HG03432 (cell line): Measurements from ENCODE around the gene TFIP11.

Source experiments
- ATAC-seq: cut with Tn5 transposase; IDR thresholded peaks from one replicate; pipeline ENCODE4 v1.9.1; 2021; ENCODE audit warnings: mild to moderate bottlenecking, moderate library complexity; ENCODE audit not compliant: unreplicated experiment

TFIP11 gene

DNA sequence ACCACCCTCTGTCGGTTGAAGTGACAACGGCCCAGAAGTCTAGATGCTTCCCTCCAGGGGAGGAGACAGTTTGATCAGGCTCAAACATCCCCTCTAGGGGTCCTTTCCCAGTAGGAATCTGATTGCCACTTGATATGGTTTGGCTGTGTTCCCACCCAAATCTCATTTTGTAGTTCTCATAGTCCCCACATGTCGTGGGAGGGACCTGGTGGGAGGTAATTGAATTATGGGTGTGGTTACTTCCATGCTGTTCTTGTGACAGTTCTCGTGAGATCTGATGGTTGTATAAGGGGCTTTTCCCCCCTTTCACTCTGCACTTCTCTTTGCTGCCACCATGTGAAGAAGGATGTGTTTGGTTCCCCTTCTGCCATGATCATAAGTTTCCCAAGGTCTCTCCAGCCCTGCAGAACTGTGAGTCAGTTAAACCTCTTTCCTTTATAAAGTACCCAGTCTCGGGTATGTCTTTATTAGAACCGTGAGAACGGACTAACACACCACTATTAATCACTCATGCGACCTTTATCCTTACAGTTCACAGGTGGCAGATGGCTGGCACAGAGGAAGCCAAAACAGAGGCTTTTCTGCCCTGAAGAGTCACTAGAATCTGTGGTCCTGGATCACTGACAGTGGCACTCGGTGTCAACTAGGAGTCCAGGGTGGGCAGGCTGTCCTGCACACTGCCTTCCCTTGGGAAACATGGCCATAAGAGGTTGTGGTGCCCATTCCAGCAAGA, 61.7 kb downstream of the TFIP11 start:
- ATAC-seq, result no peak

DNA sequence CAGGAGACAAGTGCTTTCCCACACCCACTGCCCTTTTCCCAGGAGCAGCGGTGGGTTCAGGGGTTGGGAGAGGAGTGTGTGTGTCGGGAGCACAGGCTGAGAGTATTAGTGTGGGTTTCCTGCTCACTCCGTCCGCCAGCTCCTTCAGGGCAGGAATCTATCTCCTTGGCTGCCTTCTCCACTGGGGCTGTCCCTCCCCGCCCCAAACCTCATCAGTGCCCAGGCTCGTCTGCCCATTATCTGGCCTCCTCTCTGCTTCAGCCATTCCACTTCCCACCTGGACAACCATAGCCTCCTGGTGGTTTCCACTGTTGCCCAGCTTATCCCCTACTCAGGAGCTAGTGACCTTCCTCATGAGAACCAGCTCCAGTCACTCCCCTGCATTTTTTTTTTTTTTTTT, 63.3 kb downstream of the TFIP11 start:
- ATAC-seq, result no peak

DNA sequence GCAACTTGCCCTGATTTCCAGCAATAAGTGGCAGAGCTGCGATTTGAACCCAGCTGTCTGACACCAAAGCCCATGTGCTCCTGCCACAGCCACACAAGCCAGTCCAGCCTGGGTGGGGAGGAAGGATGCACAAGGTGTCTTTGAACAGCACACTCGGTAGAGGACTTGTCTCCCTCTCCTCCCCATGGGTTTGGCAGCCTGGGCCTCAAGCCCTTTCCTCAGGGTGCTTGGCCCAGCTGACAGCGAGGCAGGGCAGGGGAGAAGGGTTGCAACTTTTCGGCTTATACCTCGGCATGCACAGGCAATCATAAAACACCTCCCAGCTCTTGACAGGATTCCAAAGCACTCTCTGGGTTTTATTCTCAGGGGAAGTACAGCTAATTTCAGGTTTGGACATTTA, 63.9 kb downstream of the TFIP11 start:
- no peak for ATAC-seq

DNA sequence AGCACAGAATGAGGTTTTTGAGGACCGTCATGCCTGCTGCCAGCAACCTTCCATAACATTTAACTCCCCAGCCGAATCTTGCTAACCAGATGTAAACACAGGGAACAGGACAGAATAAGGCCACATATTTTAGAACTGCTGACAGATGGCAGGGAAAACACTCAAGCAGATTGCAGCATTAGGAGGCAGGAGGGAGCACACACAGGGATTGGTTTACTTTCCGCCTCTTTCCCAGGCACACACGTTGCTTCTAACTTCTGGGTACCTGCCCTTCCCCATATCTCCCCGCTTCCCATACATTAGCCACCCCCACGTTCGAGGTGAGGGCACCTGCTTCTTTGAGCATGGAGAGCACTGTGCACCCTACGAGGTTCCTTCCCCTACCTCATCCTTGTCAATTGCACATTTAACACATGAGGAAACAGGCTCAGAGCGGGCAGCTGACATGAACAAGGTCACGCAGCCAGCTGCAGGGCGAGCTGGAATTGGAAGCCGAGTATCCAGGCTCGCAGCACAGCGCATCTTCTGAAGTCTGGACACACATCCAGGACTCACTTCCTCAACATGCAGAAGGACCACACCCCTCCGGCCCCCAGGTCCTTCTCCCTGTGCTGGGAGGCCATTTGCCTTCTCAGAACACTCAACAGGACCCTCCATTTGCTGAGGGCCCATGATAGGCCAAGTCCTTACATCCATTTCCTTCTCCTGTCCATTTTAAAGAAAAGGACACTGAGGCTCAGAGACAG, 64.5 kb downstream of the TFIP11 start:
- no peak for ATAC-seq

DNA sequence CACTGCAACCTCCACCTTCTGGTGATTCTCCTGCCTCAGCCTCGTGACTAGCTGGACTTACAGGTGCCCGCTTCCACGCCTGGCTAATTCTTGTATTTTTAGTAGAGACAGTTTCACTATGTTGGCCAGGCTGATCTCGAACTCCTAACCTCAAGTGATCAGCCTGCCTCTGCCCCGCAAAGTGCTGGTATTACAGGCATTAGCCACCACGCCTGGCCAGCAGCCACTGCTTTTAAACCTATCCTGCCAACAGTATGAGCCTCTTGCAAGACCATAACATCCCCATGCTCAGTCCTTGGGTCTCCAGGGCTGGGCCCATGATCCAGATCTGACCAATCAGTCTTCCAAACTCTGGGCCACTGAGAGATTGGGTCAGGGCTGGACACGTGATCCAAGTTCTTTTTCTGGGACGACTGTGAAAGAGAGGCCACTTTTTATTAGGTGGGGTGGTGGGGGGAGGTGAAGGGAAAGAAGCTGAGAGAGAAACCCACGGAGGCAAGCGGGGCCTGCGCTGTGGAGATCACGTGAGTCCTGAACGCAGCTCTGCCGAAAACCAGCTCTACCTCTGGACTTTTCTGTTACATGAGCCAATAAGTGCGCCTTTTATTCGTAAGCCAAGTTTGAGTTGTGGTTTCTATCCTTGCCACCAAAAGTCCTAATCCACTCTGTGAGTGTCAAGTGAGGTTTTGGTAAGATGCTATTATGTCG, 65.3 kb downstream of the TFIP11 start:
- ATAC-seq, result no peak

DNA sequence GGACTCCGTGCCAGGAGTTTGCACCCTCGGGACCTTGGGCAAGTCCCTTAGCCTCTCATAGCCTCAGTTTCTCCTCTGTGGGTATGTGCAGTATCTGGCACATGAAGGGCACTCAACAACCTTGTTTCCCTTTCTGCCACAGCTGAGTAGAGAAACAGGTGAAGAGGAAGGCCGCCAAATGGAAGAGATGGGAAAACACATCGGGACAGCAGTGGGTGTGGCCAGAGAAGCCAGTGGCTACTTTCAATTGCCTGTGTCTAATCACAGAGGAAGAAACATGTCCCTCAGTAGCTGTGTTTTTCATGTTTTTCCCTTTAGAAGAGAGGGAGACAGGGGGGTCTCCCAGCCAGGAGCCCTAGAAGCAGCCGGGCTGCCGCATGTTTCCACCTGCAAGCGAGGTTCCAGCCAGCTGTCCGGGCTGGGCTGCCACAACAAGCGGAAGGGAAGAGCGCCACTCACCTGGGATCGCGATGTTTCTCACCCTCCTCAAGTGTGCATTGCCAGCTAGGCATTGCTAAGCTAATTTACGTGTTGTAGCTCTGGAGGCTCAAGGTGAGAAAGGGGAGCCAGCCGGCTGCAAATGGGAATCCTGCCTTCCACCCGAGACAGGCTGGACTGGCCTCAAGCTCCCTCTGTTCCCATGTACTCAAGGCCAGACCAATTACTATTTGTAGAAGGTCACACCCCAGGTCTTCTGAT, 66.5 kb downstream of the TFIP11 start:
- ATAC-seq, result no peak

DNA sequence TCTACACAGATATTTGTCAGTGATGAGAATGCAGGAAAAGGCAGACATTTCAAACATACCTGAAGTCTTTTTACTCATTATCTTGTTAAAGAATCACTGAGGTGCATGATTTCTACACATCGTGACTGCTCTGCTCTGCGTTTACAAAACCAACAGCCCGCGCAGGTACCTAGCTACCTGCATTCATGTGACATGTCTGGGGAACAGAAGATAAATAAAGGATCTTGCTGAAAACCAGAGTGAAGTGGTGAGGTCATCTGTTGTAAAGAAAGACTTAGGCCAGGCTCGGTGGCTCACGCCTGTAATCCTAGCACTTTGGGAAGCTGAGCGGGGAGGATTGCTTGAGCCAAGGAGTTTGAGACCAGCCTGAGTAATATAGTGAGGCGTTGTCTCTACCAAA, 67.5 kb downstream of the TFIP11 start:
- ATAC-seq, result no peak

DNA sequence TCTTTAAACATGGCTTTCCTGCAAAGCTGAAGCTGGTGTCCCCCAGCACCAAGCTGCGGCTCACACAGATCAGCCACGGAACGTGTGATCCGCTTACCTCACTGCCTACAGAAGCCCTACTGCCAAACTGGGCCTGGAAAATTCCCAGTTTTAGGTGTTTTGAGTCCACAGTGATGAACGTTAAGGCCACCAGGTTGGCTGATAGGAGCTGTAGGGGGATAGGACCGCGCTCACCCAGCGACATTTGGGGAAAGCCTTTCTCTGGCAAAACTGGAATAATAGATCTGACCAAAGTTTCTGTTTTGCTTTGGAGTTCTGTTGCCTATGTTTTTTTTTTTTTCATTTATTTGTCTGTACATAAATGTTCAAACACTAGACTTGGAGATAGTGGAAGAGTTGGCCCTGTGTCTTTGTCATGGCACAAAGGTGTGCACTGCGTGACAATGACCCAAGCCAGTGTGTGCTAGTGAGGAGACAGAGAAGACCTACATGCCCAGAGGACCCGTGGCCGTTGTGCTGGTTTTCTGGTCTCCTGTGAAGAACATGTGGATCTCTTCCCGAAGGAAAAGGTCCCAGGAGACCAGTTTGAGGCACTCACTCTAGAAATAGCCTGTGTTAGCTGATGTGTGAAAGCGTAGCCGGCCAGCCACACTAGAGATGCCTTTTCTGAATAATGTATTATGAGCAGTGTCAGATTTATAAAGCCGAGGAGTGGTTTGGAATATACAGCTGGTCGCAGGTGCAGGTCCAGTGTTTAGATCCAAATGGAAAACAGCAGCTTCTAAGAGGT, 68.2 kb downstream of the TFIP11 start:
- no peak for ATAC-seq

DNA sequence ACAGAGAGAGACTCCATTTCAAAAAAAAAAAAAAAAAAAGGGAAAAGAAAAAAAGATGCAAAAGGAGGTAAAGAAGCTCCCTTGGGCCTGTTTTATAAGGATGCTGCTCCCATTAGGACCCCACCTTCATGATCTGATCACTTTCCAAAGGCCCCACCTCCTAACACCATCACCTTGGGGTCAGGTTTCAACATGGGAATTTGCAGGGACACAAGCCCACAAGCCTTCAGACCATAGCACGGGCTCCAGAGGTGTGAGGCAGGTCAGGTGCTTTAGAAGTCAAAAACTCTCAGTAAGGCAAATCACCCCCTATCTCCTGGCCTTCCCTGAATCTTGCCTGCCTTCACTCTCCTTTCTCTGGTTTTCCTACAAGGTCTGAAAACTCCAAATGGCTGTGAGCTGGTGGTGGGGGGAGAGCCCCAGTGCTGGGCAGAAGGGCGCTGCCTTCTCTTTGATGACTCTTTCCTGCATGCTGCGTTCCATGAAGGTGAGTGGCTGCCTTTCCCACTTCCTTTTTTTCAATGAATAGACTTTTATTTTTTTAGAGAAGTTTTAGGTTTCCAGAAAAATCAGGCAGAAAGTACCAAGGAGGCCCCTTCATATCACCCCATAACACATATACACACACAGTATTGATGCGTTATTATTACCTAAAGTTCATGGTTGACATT, 70.1 kb downstream of the TFIP11 start:
- no peak for ATAC-seq
